HG02970 (cell line): Measurements from ENCODE around the gene GPATCH4.
A peak's percentile ranks its signal among the peaks of the same experiment; 100 is the strongest.
"Not testable (repeated sequence)": the region's sequence is repeated elsewhere in the genome, so short reads cannot be mapped to it uniquely, and the experiment has no call there.

Experiments
- ATAC-seq: cut with Tn5 transposase; IDR thresholded peaks from one replicate; pipeline ENCODE4 v1.9.1; 2021; ENCODE audit warnings: mild to moderate bottlenecking, moderate library complexity, moderate number of reproducible peaks; ENCODE audit not compliant: unreplicated experiment, low FRiP score

GPATCH4 gene

GRCh38 chr1:156599811-156600210 lies 1.5 kb downstream of the GPATCH4 start:
- ATAC-seq = no peak

GRCh38 chr1:156598731-156599432 lies 2.4 kb downstream of the GPATCH4 start:
- ATAC-seq = no peak

GRCh38 chr1:156598125-156598524 lies 3.2 kb downstream of the GPATCH4 start:
- no peak for ATAC-seq

- ATAC-seq = no peak
These were observed 4.9 kb downstream of the GPATCH4 start for GRCh38 chr1:156596426-156596825.

GRCh38 chr1:156595016-156595415 lies 6.3 kb downstream of the GPATCH4 start:
- ATAC-seq = no peak

- no peak for ATAC-seq
These were observed 7.1 kb downstream of the GPATCH4 start for GRCh38 chr1:156594190-156594589.

- ATAC-seq = no peak
These were observed 7.7 kb downstream of the GPATCH4 start for GRCh38 chr1:156593661-156593989.

- no peak for ATAC-seq
These were observed 8.2 kb downstream of the GPATCH4 start for GRCh38 chr1:156592910-156593660.

- ATAC-seq = no peak
These were observed 8.9 kb downstream of the GPATCH4 start for GRCh38 chr1:156592158-156592909.

- peak; percentile 66 for ATAC-seq
These were observed 9.7 kb downstream of the GPATCH4 start, which contains the start of gene NAXE for GRCh38 chr1:156591432-156592157. TSS of gene NAXE (plus strand) at chr1:156591776. CDS start at chr1:156591805, 29 bp downstream.

GRCh38 chr1:156591181-156591431 lies 10.2 kb downstream of the GPATCH4 start:
- no peak for ATAC-seq

GRCh38 chr1:156590326-156591180 lies 10.7 kb downstream of the GPATCH4 start:
- ATAC-seq = no peak

GRCh38 chr1:156589546-156589945 lies 11.7 kb downstream of the GPATCH4 start:
- ATAC-seq = no peak

- ATAC-seq = not testable (repeated sequence)
These were observed 13.4 kb downstream of the GPATCH4 start for GRCh38 chr1:156587927-156588326.

- ATAC-seq = no peak
These were observed 14.3 kb downstream of the GPATCH4 start for GRCh38 chr1:156586892-156587477.

- ATAC-seq = no peak
These were observed 15.0 kb downstream of the GPATCH4 start for GRCh38 chr1:156586323-156586722.

- no peak for ATAC-seq
These were observed 16.5 kb downstream of the GPATCH4 start for GRCh38 chr1:156584813-156585212.

- ATAC-seq = no peak
These were observed 17.3 kb downstream of the GPATCH4 start for GRCh38 chr1:156583821-156584622.
